ENCODE data around the gene FAM181A. TPM values are rescaled to one million over a fixed set of nuclear protein-coding genes. Genes with fewer than 3 reads are reported as not detected.

Gene FAM181A
- total and polyA plus RNA-seq, 10 of the 15 experiments (the other 5 are each of a cell fraction or from before 2014, with no cell fraction given): not detected

GRCh38 chr14:93889739-93890483 lies 37.2 kb upstream of the FAM181A start (continued):
- TF ChIP-seq IRF3 (IDR thresholded peaks at IDR 0.05): no peak

GRCh38 chr14:93891756-93892504 lies 35.2 kb upstream of the FAM181A start:
- SMC1A ChIA-PET (ENCODE audit: uncharacterized antibody, unreplicated experiment): interaction anchor here (0.5 to 1.0 kb wide), 5 partner anchors 8 to 673 kb away, joined by 3 to 5 read pairs (median 3); no protein-coding TSS in a partner anchor
- in situ Hi-C loops (cut with MboI) (no loop called here), intact Hi-C loops (cut with micrococcal nuclease; ENCODE audit: unreplicated experiment) (loop anchor here (5.0 kb wide), 1 partner anchor 160 kb away; no protein-coding TSS in a partner anchor)
- H3K4me3 ChIP-seq: no peak overlapping the region
- RAD21 ChIA-PET (ENCODE audit: unreplicated experiment): interaction anchor here (0.7 kb wide), 1 partner anchor 232 kb away, joined by 3 read pairs; no protein-coding TSS in a partner anchor
- no peaks in the 10 kb centered on the region for H3K9me3 ChIP-seq (replicated peaks; ENCODE audit: control insufficient read depth, insufficient read depth, low read length)
- FAIRE-seq (no peak), DNase-seq (ENCODE audit: low read depth, low spot score) (no peak), ATAC-seq (no peak)
- H3K79me2 ChIP-seq (ENCODE audit: control insufficient read depth, insufficient read depth, low read length): no peaks in the 10 kb centered on the region
- H4K20me1 ChIP-seq (ENCODE audit: control insufficient read depth, insufficient read depth): no peaks in the 10 kb centered on the region
- peaks cover 6 to 10% of the 10 kb centered on the region in 2 experiments for H3K27me3 ChIP-seq (replicated peaks in 1 of 2; ENCODE audit: control insufficient read depth in 2 of 2, insufficient read depth in 2 of 2, low read length in 1 of 2)
- POLR2A ChIA-PET: no interaction called here
- WGBS (ENCODE audit: insufficient coverage, insufficient replicate concordance, low lambda C conversion rate, missing lambda C conversion rate): 28% methylated on average over 15 of the region's 15 CpGs
- no peak overlapping the region for H3K9ac ChIP-seq (ENCODE audit: control insufficient read depth, insufficient read depth, low read length)
- H3K4me1 ChIP-seq (ENCODE audit: control insufficient read depth, insufficient read depth, low read length): no peaks in the 10 kb centered on the region
- CTCF ChIA-PET: interaction anchor here (9.5 kb wide), 1 partner anchor 236 kb away, joined by 55 read pairs; no protein-coding TSS in a partner anchor
- H3K36me3 ChIP-seq (ENCODE audit: control insufficient read depth in 2 of 2, insufficient read depth in 2 of 2, low read length in 1 of 2): no peaks in the 10 kb centered on the region
- no TSS peak for BruUV-seq (replicated peaks)
- H3K4me2 ChIP-seq (ENCODE audit: control insufficient read depth, insufficient read depth): no peak overlapping the region
- no peak overlapping the region for H2AFZ ChIP-seq (ENCODE audit: control insufficient read depth, low read depth, low read length)
- H3K27ac ChIP-seq (ENCODE audit: control insufficient read depth, insufficient read depth): no peak overlapping the region
- TF ChIP-seq CREM (IDR thresholded peaks at IDR 0.05; ENCODE audit: low read depth) (no peak), RELA (IDR thresholded peaks at IDR 0.05; ENCODE audit: borderline replicate concordance, partially characterized antibody) (no peak), SMAD1 (IDR thresholded peaks at IDR 0.05; ENCODE audit: low read depth, partially characterized antibody) (no peak), HDAC6 (IDR thresholded peaks at IDR 0.05; ENCODE audit: unreplicated experiment) (no peak), SMARCA5 (IDR thresholded peaks at IDR 0.05) (no peak), RAD51 (IDR thresholded peaks at IDR 0.05) (no peak), RUNX3 (IDR thresholded peaks at IDR 0.05; ENCODE audit: low read length) (no peak), TARDBP (IDR thresholded peaks at IDR 0.05; ENCODE audit: borderline replicate concordance) (no peak), E2F8 (IDR thresholded peaks at IDR 0.05; ENCODE audit: low read depth, partially characterized antibody) (no peak), PML (IDR thresholded peaks at IDR 0.05; ENCODE audit: low read length) (no peak), NFYA (IDR thresholded peaks at IDR 0.05; ENCODE audit: borderline replicate concordance, low read depth, low read length) (no peak), BCL11A (IDR thresholded peaks at IDR 0.05; ENCODE audit: low read depth, low read length) (no peak), MEF2A (IDR thresholded peaks at IDR 0.05; ENCODE audit: insufficient read depth, low read depth, low read length) (no peak), JUND (IDR thresholded peaks at IDR 0.05; ENCODE audit: low read depth, low read length) (no peak), SUPT20H (IDR thresholded peaks at IDR 0.05; ENCODE audit: borderline replicate concordance, control insufficient read depth, low read depth, low read length) (no peak), CHD4 (IDR thresholded peaks at IDR 0.05) (no peak), RFX5 (IDR thresholded peaks at IDR 0.05; ENCODE audit: low read depth, low read length) (no peak), NFIC (IDR thresholded peaks at IDR 0.05; ENCODE audit: low read depth, low read length) (no peak), IRF4 (IDR thresholded peaks at IDR 0.05; ENCODE audit: low read depth, low read length) (no peak)
